Right lobe of liver (tissue), 4 donors: ENCODE measurements around the gene CCT6A.

Source experiments
- POLR2A ChIP-seq: fragments of 450-650 bp; IDR thresholded peaks from one replicate; pipeline ENCODE4 v1.6.1; 2017; ENCODE audit warnings: antibody characterized with exemption, mild to moderate bottlenecking
- TF ChIP-seq, protein P1 (sequence below), 4 donors: fragments of 200-600 bp in 3 of 4; fragments of 450-650 bp in 1 of 4; IDR thresholded peaks; one replicate each; pipeline versions ENCODE4 v1.5.1 to v1.8.0; 2016 to 2022; ENCODE audit warnings: antibody characterized with exemption in 4 of 4, mild to moderate bottlenecking in 2 of 4
- donor health status: DM: no; HTN: no; CAD: no.
- donor health status: DM: no; HTN: no; CAD: no.
- donor health status: DM: no; HTN: yes; CAD: no.

DNA sequence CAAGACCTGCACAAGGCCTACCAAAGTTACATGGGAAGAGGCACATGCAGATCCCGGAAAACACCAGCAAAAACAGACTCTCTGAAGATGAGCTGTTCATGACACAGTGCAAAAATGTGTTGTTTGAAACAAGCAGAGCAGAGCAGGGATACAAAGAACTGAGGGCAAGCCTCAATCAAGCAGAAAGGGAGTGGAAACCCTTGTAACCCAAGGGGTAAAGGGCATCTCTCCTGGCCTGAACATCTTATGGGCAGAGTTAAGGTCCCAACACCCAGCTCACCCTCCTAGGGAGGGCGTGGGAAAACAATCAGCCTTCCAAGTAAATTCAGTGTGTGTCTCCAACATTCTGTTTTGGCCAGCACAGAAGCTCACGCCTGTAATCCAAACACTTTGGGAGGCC is 10.8 kb upstream of the CCT6A start:
- TF ChIP-seq, protein P1, sequence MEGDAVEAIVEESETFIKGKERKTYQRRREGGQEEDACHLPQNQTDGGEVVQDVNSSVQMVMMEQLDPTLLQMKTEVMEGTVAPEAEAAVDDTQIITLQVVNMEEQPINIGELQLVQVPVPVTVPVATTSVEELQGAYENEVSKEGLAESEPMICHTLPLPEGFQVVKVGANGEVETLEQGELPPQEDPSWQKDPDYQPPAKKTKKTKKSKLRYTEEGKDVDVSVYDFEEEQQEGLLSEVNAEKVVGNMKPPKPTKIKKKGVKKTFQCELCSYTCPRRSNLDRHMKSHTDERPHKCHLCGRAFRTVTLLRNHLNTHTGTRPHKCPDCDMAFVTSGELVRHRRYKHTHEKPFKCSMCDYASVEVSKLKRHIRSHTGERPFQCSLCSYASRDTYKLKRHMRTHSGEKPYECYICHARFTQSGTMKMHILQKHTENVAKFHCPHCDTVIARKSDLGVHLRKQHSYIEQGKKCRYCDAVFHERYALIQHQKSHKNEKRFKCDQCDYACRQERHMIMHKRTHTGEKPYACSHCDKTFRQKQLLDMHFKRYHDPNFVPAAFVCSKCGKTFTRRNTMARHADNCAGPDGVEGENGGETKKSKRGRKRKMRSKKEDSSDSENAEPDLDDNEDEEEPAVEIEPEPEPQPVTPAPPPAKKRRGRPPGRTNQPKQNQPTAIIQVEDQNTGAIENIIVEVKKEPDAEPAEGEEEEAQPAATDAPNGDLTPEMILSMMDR (IDR thresholded peaks at IDR 0.05), result no peak
- no peak for TF ChIP-seq POLR2A
